Neural cell (in vitro differentiated cells): ENCODE measurements around the gene LIMS2.

ENCODE experiments used
- CTCF ChIP-seq: fragments of 450-650 bp; IDR thresholded peaks from 2 replicates; pipeline ENCODE4 v1.5.1; 2014; ENCODE audit warnings: antibody characterized with exemption, mild to moderate bottlenecking, moderate library complexity; ENCODE audit not compliant: poor library complexity, severe bottlenecking
- EP300 ChIP-seq: fragments of 450-650 bp; conservative IDR thresholded peaks from 2 replicates; pipeline ENCODE4 v1.6.1; 2014; ENCODE audit warnings: antibody characterized with exemption, mild to moderate bottlenecking, moderate library complexity; ENCODE audit not compliant: poor library complexity, severe bottlenecking
- EZH2 ChIP-seq: fragments of 200-600, 300-800 bp; shearing (Covaris generic), sonication (generic); IDR thresholded peaks from 2 replicates; pipeline ENCODE4 v1.6.1; 2014; ENCODE audit warnings: antibody characterized with exemption, low read length, borderline replicate concordance, mild to moderate bottlenecking; ENCODE audit not compliant: insufficient read depth, poor library complexity, severe bottlenecking
- RAD21 ChIP-seq: fragments of 450-650 bp; conservative IDR thresholded peaks from 2 replicates; pipeline ENCODE4 v1.6.1; 2014; ENCODE audit warnings: antibody characterized with exemption, mild to moderate bottlenecking, moderate library complexity
- TAF1 ChIP-seq: IDR thresholded peaks from 2 replicates; pipeline ENCODE4 v1.6.1; 2012; ENCODE audit warnings: low read depth
- TF ChIP-seq, protein P1 (sequence below): IDR thresholded peaks from 2 replicates; pipeline ENCODE4 v1.6.1; 2012; ENCODE audit warnings: borderline replicate concordance

DNA sequence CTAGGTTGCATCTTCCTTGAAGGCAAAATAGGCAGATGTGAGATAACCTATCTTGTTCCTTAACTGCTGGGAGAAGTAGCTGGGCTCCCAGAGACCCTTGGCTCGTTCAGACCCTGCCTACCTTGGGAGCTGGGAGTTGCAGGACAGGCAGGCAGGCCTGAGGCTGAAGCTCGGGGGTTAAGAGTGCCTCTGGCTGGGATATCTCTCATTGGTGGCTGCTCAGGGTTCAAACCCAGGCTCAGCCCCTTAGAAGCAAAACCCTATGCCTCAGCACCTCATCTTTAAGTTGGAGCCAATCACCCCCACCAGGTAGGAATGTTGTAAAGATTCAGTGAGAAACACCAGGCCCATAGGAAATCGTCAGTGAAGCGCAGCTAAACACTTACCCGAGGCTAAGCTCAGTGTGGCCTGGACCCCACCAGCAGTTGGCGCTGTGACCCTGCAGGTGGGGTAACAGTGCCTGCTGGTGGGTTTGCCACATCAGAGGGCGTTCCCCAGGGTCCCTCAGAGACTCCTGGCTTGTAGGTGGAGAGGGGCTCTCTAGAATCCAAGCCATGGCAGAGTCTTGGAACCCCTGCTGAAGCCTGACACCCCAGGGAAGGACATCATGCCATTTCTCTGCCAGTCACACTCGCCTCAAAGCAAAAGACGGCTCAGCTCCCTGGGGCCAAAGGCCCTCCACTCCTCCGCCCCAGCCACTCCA is 84.0 kb downstream of the LIMS2 start:
- peak; percentile 32 for TF ChIP-seq CTCF
- no peak for TF ChIP-seq EP300
- TF ChIP-seq EZH2 = no peak
- no peak for TF ChIP-seq TAF1
- no peak for TF ChIP-seq RAD21
- TF ChIP-seq, protein P1, sequence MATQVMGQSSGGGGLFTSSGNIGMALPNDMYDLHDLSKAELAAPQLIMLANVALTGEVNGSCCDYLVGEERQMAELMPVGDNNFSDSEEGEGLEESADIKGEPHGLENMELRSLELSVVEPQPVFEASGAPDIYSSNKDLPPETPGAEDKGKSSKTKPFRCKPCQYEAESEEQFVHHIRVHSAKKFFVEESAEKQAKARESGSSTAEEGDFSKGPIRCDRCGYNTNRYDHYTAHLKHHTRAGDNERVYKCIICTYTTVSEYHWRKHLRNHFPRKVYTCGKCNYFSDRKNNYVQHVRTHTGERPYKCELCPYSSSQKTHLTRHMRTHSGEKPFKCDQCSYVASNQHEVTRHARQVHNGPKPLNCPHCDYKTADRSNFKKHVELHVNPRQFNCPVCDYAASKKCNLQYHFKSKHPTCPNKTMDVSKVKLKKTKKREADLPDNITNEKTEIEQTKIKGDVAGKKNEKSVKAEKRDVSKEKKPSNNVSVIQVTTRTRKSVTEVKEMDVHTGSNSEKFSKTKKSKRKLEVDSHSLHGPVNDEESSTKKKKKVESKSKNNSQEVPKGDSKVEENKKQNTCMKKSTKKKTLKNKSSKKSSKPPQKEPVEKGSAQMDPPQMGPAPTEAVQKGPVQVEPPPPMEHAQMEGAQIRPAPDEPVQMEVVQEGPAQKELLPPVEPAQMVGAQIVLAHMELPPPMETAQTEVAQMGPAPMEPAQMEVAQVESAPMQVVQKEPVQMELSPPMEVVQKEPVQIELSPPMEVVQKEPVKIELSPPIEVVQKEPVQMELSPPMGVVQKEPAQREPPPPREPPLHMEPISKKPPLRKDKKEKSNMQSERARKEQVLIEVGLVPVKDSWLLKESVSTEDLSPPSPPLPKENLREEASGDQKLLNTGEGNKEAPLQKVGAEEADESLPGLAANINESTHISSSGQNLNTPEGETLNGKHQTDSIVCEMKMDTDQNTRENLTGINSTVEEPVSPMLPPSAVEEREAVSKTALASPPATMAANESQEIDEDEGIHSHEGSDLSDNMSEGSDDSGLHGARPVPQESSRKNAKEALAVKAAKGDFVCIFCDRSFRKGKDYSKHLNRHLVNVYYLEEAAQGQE = no peak
